GM08714 (cell line): ENCODE results near the gene TCP10L.
"Not testable (repeated sequence)": the region's sequence is repeated elsewhere in the genome, so short reads cannot be mapped to it uniquely, and the experiment has no call there.

ENCODE experiments used
- H3K4me3 ChIP-seq: fragments of 200-500 bp; sonication (Bioruptor generic); 2 replicates; pipeline ENCODE4 v1.5.1; 2014; ENCODE audit warnings: mild to moderate bottlenecking, low read length, inconsistent platforms
- ZNF274 ChIP-seq: IDR thresholded peaks from 2 replicates; pipeline ENCODE4 v1.6.1; 2012; ENCODE audit warnings: mild to moderate bottlenecking, low read depth, low read length

TCP10L gene, protein sequence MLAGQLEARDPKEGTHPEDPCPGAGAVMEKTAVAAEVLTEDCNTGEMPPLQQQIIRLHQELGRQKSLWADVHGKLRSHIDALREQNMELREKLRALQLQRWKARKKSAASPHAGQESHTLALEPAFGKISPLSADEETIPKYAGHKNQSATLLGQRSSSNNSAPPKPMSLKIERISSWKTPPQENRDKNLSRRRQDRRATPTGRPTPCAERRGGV

GRCh38 chr21:32585042-32585710, at the start of gene TCP10L:
Gene TCP10L, minus strand, starts transcription at chr21:32585523. Its CDS starts 1,219 bp downstream, at chr21:32584304.
- no peak for TF ChIP-seq ZNF274
- H3K4me3 ChIP-seq, result no peak within 1 kb of the TSS

GRCh38 chr21:32626621-32627196, 41.4 kb upstream of the TCP10L start:
- no peak for TF ChIP-seq ZNF274
- no peak overlapping the region for H3K4me3 ChIP-seq

- not testable (repeated sequence) for H3K4me3 ChIP-seq
Observed at GRCh38 chr21:32618218-32618617, 32.9 kb upstream of the TCP10L start.

DNA sequence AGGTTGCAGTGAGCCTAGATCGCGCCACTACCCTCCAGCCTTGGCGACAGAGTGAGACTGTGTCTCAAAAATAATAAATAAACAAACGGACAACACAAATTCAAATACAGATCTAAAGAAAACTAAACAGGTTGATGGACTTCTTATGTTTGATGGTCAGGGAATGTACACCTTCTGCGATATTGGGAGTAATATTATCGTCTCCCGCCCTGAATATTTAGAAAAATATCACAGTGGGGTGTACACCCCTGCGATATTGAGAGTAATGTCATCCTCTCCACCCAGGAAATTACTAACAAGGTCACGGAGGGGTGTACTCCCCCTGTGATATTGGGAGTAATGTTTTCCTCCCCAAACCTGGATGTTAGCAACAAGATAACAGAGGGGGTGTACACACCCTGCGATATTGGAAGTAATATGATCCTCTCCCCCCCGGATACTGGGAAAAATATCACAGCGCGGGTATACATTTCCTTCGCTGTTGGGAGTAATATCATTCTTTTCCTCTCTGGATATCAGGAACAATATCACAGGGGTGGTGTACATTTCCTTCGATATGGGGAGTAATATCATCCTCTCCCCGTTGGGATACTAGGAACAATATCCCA, 28.2 kb upstream of the TCP10L start:
- peak overlapping the region; percentile 83 for H3K4me3 ChIP-seq
- TF ChIP-seq ZNF274, result no peak

- no peak for TF ChIP-seq ZNF274
- peak overlapping the region; percentile 83 for H3K4me3 ChIP-seq
Observed at GRCh38 chr21:32612999-32613337, 27.6 kb upstream of the TCP10L start.

- no peak for TF ChIP-seq ZNF274
Observed at GRCh38 chr21:32612075-32612998, 27.0 kb upstream of the TCP10L start, which contains the start of gene CFAP298. Gene CFAP298, minus strand, starts transcription at chr21:32612377. Its CDS starts 134 bp downstream, at chr21:32612243.

DNA sequence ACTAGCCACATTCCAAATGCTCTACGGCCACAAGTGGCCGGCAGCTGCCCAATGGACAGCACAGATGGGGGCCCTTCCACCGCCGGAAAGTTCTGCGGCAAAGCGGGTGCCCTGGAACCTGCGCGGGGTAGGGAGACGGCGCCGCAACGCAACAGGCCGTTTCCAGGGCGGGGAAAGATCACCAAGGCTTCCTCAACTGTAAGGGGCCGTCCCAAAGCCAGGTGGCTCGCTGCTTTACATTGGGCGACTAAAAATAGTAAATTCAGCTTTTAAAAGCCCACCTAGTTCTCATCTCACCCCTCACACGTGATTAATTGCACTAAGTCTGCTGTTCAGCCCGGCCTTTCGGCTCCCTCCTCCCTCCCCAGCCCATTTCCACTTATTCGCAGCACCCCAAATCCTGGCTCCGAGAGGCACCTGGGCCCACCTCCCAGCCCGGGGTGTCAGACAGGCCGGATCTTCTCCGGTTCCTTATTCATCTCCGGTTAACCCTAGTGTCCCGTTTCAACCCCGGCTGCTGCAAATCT, 26.2 kb upstream of the TCP10L start:
- TF ChIP-seq ZNF274, result no peak
- H3K4me3 ChIP-seq, result peak overlapping the region; percentile 83

More at GRCh38 chr21:32612075-32612998, 27.0 kb upstream of the TCP10L start, which contains the start of gene CFAP298:
- peak within 1 kb of the TSS; percentile 83 for H3K4me3 ChIP-seq

GRCh38 chr21:32610940-32611339, 25.6 kb upstream of the TCP10L start:
- H3K4me3 ChIP-seq, result peak overlapping the region; percentile 32; the same call in 1 of the 2 replicates

GRCh38 chr21:32608851-32609250, 23.5 kb upstream of the TCP10L start:
- no peak overlapping the region for H3K4me3 ChIP-seq
- TF ChIP-seq ZNF274, result no peak

- H3K4me3 ChIP-seq, result no peak overlapping the region
- no peak for TF ChIP-seq ZNF274
Observed at GRCh38 chr21:32605469-32605868, 20.1 kb upstream of the TCP10L start.

DNA sequence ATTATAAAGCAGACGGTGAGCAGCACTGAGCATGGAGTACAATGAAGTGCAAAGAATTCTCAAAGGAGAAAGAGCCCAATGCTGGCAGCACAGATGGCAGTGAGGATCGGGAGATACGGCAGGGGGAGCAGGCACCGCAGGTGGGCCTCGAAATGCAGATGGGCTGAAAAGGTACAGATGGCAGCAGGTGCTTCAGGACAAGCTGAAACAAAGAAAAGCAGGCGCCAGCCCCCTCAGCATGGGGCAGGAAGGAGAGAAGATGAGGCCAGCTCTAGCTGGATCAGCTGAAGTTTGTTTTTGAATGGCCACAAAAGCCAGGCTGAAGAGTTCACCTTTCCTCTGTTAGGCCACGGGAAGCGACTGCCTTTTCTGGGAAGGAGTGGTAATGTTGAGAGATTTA, 19.1 kb upstream of the TCP10L start:
- no peak for TF ChIP-seq ZNF274
- H3K4me3 ChIP-seq, result no peak overlapping the region

GRCh38 chr21:32603131-32603530, 17.8 kb upstream of the TCP10L start:
- no peak overlapping the region for H3K4me3 ChIP-seq
- no peak for TF ChIP-seq ZNF274

DNA sequence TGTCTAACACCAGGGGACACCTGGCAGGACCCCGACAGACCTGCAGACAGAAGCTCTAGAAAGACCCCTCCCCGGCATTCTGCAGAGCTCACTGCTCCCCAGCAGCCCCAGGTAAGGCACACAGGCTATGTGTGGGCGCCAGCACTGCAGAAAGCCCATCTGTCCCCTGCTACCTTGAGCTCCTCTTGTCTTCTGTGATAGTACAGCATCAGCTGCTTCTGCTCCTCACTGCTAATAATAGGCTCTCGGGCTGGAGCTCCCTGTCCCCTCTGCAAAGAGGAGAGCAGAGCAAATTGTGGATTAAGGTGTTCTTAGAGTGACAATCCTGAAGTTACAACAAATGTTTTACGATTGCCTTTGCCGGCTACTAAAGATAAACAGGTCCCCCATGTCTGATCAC, 16.8 kb upstream of the TCP10L start:
- H3K4me3 ChIP-seq, result no peak overlapping the region
- no peak for TF ChIP-seq ZNF274

DNA sequence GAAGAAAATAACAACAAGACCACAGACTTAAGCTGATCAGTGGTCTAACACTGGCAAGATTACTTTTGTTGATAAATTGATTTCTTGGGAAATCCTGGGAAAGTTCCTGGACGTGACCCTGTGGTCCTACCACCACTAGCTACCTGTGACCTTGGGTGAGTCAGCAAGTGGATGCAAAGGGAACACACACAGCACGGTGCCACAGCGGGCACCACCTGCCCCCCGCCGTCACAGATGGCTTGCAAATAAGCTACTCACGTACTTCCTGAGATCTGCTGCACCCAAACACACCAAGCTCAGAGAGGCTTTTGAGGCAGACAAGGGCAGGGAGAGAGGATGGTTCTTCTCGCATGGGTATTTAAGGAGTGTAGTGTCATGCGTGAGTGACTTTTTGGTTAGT, 14.2 kb upstream of the TCP10L start:
- no peak overlapping the region for H3K4me3 ChIP-seq
- no peak for TF ChIP-seq ZNF274
